Natural killer cell treated with Interleukin-12 subunit alpha and Interleukin-12 subunit beta and Interleukin-15 and Interleukin-18, amount 100 ng/mL, for 72 hours (primary cell): ENCODE results near the gene ADCY9. TPM values are rescaled to one million over a fixed set of nuclear protein-coding genes. Genes with fewer than 3 reads are reported as not detected.
A peak's percentile ranks its signal among the peaks of the same experiment; 100 is the strongest.

Source experiments
- ATAC-seq, 2 donors: fragments of 150-1000 bp; cut with Tn5 transposase in 1 of 2; sonication (Bioruptor Pico), chemical (Tn5 transposase) in 1 of 2; 2 replicates each; pipeline ENCODE4 v1.10.0; 2021
- DNase-seq: peaks from one replicate; pipeline ENCODE4 v3.0.0; 2022; ENCODE audit warnings: low spot score
- H3K27ac Mint-ChIP-seq, 2 donors: 1 replicate in 1 of 2; 2 replicates in 1 of 2; pipeline ENCODE4 v1.8.0; 2022; ENCODE audit warnings: mixed read lengths in 2 of 2, mild to moderate bottlenecking in 1 of 2, moderate library complexity in 1 of 2
- H3K27me3 Mint-ChIP-seq, 2 donors: 1 replicate in 1 of 2; 2 replicates in 1 of 2; pipeline ENCODE4 v1.8.0; 2022; ENCODE audit warnings: mixed read lengths in 2 of 2
- H3K36me3 Mint-ChIP-seq: one replicate; pipeline ENCODE4 v1.8.0; 2022; ENCODE audit warnings: mixed read lengths
- H3K4me1 Mint-ChIP-seq, 2 donors: 1 replicate in 1 of 2; 2 replicates in 1 of 2; pipeline ENCODE4 v1.8.0; 2022; ENCODE audit warnings: low read depth in 2 of 2, mixed read lengths in 2 of 2, mild to moderate bottlenecking in 1 of 2
- H3K4me3 Mint-ChIP-seq: one replicate; pipeline ENCODE4 v1.8.0; 2022; ENCODE audit warnings: mixed read lengths
- H3K9me3 Mint-ChIP-seq: 2 replicates; pipeline ENCODE4 v1.8.0; 2022; ENCODE audit warnings: mixed read lengths
- total RNA-seq, 2 donors: library from RNA; stranded (reverse); gene quantifications; one replicate each; pipeline ENCODE4 v1.2.3, GENCODE V29; 2022

The ADCY9 gene
- total RNA-seq, 2 donors from 2014 or later: 11.1 to 23.6 TPM

DNA sequence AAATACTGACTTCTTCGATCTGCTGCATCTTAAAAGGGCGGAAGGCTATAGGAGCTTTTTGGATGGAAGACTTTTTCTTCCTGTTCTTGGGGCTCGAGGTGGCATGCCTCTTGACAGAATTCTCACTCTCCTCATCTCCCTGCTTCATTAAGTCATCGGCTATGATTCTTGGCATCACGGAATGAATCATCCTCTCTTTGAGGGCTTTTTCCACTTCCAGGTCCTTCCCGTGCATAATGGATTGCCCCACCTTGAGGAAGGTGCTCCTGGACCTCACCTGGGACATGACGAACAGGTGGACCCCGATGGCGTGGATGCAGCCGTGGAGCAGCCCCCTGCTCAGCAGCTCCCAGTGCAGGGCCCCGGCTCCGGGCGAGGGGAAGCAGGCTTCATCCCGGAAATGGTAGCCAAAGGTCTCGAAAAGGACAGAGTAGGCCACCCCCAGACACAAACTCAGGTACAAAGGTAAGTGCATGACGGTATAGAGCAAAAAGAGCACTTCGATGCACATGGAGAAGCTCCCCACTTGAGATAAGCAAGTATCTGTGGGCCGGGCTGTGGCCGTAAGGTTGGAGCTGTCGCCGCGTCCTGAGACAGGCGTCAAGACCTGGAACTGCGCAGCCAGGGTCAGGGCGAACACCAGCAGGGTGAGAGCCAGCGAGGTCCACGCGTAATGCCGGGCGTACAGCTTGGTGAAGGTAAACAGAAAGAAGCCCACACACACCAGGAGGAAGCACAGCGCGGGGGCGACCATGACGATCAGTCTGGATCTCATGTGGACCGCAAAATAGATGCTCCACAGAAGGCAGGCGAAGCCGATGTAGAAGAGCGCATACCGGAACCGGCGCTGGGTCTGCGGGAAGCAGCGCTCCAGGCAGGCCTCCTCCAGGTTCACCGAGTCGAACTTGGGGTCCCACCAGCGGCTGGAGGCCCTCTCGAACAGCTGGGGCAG lies 1.7 kb downstream of the ADCY9 start:
- peaks cover 49 to 50% of the 10 kb centered on the region in 2 donors for H3K4me1 Mint-ChIP-seq
- peak overlapping the region; percentile 82 for H3K4me3 Mint-ChIP-seq
- no peaks in the 10 kb centered on the region for H3K27me3 Mint-ChIP-seq
- peaks cover 8% of the 10 kb centered on the region for H3K36me3 Mint-ChIP-seq
- ATAC-seq (no peak), DNase-seq (no peak)
- no peaks in the 10 kb centered on the region for H3K9me3 Mint-ChIP-seq
- H3K27ac Mint-ChIP-seq: peak overlapping the region; percentile 57 to 83

DNA sequence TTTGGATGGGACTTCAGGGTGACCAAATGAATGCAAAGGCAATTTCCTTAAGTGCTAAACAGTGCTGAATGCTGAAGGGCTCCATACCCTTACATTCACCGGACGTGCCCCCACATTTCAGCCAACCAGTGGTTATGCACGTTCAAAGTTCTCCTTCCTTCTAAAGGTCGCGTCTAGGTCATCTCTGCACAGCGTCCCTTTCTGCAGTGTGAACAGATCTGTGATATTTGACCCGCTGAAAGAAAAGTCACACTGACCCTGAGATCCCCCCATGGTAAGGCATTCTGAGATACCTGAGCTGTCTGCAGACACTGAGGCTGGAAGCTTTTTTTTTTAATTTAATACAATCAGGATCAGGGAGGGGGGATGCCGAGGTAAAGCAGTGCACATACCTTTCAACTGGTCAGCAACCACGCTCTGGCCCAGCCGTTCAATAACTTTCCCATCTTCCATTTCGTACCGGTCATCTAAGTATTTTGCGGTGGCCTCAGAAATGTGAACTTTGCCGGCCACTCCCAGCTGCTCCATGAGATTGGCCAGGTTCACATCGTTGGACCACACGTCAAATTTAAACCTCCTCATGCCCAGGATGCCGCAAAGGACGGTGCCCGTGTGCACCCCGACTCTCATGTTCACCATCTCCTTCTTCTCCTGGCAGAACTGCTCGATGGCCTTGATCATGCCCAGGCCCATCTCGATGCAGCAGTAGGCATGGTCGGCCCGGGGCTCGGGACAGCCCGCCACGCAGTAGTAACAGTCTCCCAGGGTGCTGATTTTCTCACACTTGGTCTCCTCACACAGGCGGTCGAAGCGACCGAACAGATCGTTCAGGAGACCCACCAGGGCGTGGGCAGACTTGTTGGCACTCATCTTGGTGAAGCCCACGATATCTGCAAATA lies 2.6 kb downstream of the ADCY9 start:
- Mint-ChIP-seq H3K27ac (peak overlapping the region in 1 of 2 donors; percentile 83), H3K36me3 (peaks cover 8% of the 10 kb centered on the region), H3K4me1 (peaks cover 55 to 57% of the 10 kb centered on the region in 2 donors), H3K27me3 (no peaks in the 10 kb centered on the region), H3K4me3 (peak overlapping the region; percentile 82), H3K9me3 (no peaks in the 10 kb centered on the region)
- ATAC-seq (no peak), DNase-seq (no peak)

DNA sequence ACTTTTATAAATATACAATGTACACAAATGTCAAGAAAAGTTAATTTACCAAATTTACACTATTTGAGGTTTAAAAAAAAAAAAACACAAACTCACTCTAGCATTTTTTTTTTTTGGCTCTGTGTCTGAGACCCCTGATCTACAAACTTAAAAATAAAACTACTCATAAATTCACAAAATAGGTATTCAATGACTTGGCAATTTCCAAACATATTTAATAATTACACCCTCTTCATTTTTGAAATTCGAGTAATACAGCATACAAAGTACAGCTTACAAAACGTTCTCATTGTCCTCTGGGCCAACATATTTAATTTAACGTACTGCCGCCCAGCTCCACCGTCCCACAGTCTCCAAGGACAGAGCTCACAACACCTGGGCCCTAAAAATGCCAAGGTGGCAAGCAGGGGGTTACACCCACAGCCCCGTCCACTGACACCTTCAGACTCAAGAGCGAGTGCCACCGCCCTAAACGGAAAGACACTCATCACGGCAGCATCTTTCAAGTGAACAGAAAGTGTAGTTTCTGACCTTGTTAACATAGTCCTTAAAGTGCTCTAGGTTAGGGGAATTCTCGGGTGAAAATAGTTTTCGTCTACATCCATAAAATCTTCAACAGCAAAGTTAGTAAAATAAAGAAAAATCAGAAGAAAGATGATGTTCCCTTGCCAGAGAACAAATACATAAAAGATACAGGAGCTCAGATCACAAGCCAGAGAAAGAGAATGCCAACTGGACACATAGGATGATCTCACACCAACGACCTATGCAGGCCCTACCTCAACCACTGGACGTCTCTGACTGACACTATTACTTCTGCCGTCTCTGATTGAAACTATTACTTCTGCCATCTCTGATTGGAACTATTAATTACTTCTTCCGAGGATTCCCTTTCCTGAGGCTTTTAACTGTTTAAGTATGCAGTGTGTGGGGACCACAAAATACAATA lies 4.2 kb downstream of the ADCY9 start:
- peak overlapping the region; percentile 50 to 83 for H3K27ac Mint-ChIP-seq
- H3K9me3 Mint-ChIP-seq: no peaks in the 10 kb centered on the region
- DNase-seq: no peak
- peaks cover 8% of the 10 kb centered on the region for H3K36me3 Mint-ChIP-seq
- peak overlapping the region; percentile 82 for H3K4me3 Mint-ChIP-seq
- no peak for ATAC-seq
- no peaks in the 10 kb centered on the region for H3K27me3 Mint-ChIP-seq
- H3K4me1 Mint-ChIP-seq: peaks cover 52 to 58% of the 10 kb centered on the region in 2 donors

DNA sequence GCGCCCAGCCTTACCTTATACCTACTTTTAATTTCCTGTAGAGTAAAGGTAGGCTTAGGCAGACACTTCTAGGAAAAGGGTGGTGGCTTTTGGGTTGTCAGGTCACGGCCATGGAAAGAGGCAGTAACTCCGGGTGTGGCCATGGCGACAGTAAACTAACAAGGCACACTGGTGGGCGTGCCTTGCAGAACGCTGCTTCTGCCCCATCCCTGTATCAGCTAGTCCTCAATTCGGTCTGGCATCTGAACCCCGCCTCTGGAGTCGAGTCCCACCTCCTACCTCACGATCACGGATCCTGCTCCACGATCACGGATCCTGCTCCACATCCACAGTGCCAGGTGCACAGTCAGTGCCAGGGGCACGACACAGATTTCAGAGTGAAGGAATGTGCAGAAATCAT lies 5.6 kb downstream of the ADCY9 start:
- ATAC-seq (no peak), DNase-seq (no peak)
- H3K27ac Mint-ChIP-seq: no peak overlapping the region
- no peak overlapping the region for H3K4me3 Mint-ChIP-seq
- H3K4me1 Mint-ChIP-seq: peaks cover 57 to 63% of the 10 kb centered on the region in 2 donors
- H3K9me3 Mint-ChIP-seq: no peaks in the 10 kb centered on the region
- no peaks in the 10 kb centered on the region for H3K27me3 Mint-ChIP-seq
- H3K36me3 Mint-ChIP-seq: peaks cover 8% of the 10 kb centered on the region

DNA sequence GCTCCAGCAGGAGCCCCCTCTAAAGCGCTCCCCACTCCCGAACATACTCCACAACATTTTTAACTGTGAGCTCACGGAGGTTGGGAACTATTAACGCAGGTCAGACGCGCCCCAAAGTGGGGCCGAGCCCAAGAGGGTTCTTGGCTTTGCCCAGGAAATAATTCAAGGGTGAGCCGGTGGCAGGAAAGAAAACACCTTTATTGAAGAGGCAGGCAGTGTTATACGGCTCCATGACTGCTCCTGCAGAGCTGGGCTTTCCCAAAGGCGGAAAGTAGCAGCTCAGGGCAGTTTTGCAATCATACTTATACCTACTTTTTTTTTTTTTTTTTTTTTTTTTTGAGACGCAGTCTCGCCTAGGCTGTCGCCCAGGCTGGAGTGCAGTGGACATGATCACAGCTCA lies 6.2 kb downstream of the ADCY9 start:
- DNase-seq (no peak), ATAC-seq (no peak)
- peak overlapping the region in 1 of 2 donors; percentile 69 for H3K27ac Mint-ChIP-seq
- no peaks in the 10 kb centered on the region for H3K9me3 Mint-ChIP-seq
- H3K4me3 Mint-ChIP-seq: no peak overlapping the region
- H3K36me3 Mint-ChIP-seq: peaks cover 8% of the 10 kb centered on the region
- peaks cover 57 to 63% of the 10 kb centered on the region in 2 donors for H3K4me1 Mint-ChIP-seq
- H3K27me3 Mint-ChIP-seq: no peaks in the 10 kb centered on the region

DNA sequence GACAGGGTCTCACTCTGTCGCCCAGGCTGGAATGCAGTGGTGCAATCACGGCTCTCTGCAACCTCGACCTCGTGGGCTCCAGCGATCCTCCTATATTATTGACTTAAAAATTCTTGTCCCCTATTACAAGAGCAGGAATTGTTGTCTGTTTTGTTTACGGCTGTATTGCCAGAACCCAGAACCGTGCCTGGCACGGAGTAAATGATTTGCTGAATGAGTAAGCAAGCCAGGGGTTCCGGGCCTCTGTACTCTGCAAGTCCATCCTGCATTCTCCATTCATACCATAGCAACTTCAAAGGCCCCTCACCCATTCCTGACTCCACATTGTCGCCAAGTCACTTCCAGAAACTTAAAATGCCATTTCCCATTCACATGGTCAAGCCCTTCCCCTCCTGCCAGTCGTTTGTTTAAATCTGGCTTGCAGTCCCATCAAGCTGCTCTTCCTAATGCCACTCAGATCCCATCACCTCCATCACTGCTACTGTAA lies 6.9 kb downstream of the ADCY9 start:
- Mint-ChIP-seq H3K9me3 (no peaks in the 10 kb centered on the region), H3K27me3 (no peaks in the 10 kb centered on the region), H3K27ac (peak overlapping the region in 1 of 2 donors; percentile 69), H3K4me3 (no peak overlapping the region), H3K36me3 (peaks cover 6% of the 10 kb centered on the region), H3K4me1 (peaks cover 51 to 61% of the 10 kb centered on the region in 2 donors)
- no peak for DNase-seq
- no peak for ATAC-seq

DNA sequence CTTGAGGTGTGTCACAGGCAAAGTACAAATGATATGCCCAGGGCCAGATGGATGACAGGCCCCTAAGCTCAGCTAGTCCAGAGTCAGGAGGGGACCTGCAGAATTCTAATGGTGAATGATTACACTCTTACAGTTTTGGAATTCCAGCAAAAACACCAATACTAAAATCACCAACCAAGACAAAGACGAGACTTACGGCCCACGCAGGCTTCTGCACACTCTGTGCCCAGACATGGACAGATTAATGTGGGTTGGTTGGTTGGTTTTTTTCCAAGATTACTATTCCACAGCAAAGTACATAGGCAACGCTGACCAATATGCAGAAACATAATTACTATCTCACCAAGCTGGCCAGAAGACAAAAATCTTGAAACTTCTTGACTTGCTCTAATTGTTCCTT lies 9.7 kb downstream of the ADCY9 start:
- no peak for ATAC-seq
- Mint-ChIP-seq H3K36me3 (no peaks in the 10 kb centered on the region), H3K9me3 (no peaks in the 10 kb centered on the region), H3K27me3 (no peaks in the 10 kb centered on the region), H3K4me3 (no peak overlapping the region), H3K4me1 (peaks cover 23 to 42% of the 10 kb centered on the region in 2 donors), H3K27ac (no peak overlapping the region)
- DNase-seq: no peak

DNA sequence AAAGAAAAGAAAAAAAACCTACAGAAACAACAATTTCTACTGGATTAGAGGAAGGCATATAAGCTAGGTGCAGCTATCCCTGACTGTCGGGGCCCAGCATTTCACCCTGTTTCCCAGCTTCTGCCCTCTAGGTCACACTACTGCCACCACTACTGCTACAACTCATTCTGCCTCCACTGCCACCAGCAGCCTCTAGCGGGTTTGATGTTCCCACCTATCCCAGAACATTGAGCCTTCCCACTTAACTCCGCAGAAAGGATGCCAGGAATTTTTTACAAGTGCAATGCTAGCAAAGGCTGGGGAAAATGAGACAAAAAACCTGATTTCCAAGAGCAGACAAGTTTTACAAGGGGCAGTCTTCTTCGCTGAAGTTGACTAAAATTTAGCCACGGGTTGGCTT lies 10.4 kb downstream of the ADCY9 start:
- ATAC-seq (no peak), DNase-seq (no peak)
- Mint-ChIP-seq H3K4me1 (peaks cover 20 to 37% of the 10 kb centered on the region in 2 donors), H3K9me3 (no peaks in the 10 kb centered on the region), H3K36me3 (no peaks in the 10 kb centered on the region), H3K27me3 (no peaks in the 10 kb centered on the region), H3K4me3 (no peak overlapping the region), H3K27ac (no peak overlapping the region)

DNA sequence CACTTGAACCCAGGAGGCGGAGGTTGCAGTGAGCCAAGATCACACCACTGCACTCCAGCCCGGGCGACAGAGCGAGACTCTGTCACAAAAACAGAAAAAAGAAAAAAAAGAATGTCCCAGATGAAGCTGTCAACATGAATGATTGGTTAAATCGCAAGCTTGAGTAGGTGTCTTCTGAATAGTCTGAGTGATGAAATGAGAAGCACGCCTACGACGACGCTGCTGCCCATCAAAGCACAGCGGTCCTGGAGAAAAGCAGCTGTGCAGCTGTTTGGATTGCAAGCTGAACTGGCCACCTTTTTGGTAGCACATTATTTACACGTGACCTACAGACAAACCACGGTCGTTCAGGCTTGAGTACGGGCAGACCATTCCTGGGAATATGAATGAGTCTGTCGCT lies 12.5 kb downstream of the ADCY9 start:
- DNase-seq (no peak), ATAC-seq (no peak)
- H3K27me3 Mint-ChIP-seq: no peaks in the 10 kb centered on the region
- no peak overlapping the region for H3K27ac Mint-ChIP-seq
- no peaks in the 10 kb centered on the region for H3K36me3 Mint-ChIP-seq
- H3K4me3 Mint-ChIP-seq: no peak overlapping the region
- H3K9me3 Mint-ChIP-seq: no peaks in the 10 kb centered on the region
- peaks cover 9 to 21% of the 10 kb centered on the region in 2 donors for H3K4me1 Mint-ChIP-seq

DNA sequence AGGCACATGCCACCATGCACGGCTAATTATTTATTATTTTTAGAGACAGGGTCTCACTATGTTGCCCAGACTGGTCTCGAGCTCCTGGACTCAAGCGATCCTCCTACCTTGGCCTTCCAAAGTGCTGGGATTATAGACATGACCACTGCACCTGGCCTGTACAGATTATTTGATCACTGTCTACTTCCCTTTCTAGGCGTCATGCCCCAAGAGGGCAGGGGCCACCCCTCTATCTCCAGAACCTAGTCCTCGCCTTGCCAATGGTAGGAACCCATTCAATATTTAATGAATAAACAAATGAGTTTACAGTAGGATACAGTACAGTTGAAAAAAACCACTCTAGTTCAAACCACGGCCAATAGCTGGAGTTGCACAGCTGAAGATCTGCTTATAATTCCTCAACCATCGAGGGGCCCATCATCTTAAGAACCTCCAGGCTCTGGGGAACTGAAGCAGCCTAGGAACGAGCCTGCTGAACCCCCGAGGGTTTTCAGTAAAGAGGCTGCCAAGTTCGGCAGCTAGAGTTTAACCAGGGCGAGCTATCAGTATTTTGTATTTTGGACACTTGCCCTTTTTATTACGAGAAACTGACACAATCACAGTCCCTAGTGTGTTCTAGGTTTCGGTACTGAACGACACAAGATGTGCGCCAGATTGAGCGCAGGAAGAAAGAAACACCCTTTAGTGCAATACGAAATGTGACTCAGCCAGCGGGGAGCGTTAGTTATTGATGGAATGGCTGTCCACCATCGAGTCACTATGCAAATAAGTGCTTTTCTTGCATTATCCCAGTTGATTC lies 14.6 kb downstream of the ADCY9 start:
- H3K4me3 Mint-ChIP-seq: no peak overlapping the region
- DNase-seq: no peak
- no peaks in the 10 kb centered on the region for H3K27me3 Mint-ChIP-seq
- H3K9me3 Mint-ChIP-seq: no peaks in the 10 kb centered on the region
- H3K27ac Mint-ChIP-seq: no peak overlapping the region
- H3K36me3 Mint-ChIP-seq: no peaks in the 10 kb centered on the region
- H3K4me1 Mint-ChIP-seq: peaks cover 11 to 14% of the 10 kb centered on the region in 2 donors
- ATAC-seq: no peak

DNA sequence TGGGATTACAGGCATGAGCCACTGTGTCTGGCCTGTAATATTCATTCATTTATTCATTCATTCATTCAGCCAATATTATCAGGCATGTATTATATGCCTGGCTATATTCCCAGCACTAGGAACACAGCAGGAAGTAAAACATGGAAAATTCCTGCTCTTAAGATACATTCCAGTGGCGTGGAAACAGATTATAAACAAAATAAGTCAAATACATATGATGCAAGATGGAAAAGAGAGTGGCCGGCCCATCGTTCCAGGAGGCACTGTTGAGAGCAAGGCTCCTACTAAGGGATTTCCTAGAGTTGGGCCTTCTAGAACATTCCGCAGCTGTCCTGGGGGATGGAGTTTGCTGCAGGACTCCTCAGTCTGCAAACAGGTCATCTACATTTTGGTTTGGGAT lies 17.7 kb downstream of the ADCY9 start:
- H3K27me3 Mint-ChIP-seq: no peaks in the 10 kb centered on the region
- no peak for DNase-seq
- H3K4me1 Mint-ChIP-seq: peaks cover 13 to 14% of the 10 kb centered on the region in 2 donors
- no peaks in the 10 kb centered on the region for H3K36me3 Mint-ChIP-seq
- no peaks in the 10 kb centered on the region for H3K9me3 Mint-ChIP-seq
- no peak overlapping the region for H3K4me3 Mint-ChIP-seq
- no peak for ATAC-seq
- H3K27ac Mint-ChIP-seq: no peak overlapping the region

DNA sequence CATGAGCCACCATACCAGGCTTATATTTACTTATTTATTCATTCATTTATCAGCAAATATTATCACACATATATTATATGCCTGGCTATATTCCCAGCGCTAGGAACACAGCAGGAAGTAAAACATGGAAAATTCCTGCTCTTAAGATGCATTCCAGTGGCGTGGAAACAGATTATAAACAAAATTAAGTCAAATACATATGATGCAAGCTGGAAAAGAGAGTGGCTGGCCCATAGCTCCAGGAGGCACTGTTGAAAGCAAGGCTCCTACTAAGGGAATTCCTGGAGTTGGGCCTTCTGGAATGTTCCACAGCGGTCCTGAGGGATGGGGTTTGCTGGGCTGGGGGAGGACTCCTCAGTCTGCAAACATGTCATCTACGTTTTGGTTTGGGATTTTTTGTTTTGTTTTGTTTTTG lies 18.4 kb downstream of the ADCY9 start:
- ATAC-seq: no peak
- Mint-ChIP-seq H3K27me3 (no peaks in the 10 kb centered on the region), H3K36me3 (no peaks in the 10 kb centered on the region), H3K9me3 (no peaks in the 10 kb centered on the region), H3K4me3 (no peak overlapping the region), H3K27ac (no peak overlapping the region), H3K4me1 (peaks cover 13 to 14% of the 10 kb centered on the region in 2 donors)
- DNase-seq: no peak
